ENCODE measurements around the gene MRPS10. TPM values are rescaled to one million over a fixed set of nuclear protein-coding genes. Genes with fewer than 3 reads are reported as not detected.

Gene MRPS10
- total RNA-seq, 1 experiment from 2014 or later, result 62.1 TPM

- Histone ChIP-seq H3K9ac (ENCODE audit: low read length) (no peak overlapping the region), H3K36me3 (ENCODE audit: control insufficient read depth in 1 of 2, insufficient read depth in 2 of 2, low read length in 2 of 2) (no peaks in the 10 kb centered on the region), H3K4me1 (ENCODE audit: control insufficient read depth in 1 of 2, insufficient read depth in 2 of 2, low read length in 2 of 2) (no peaks in the 10 kb centered on the region), H3K9me2 (ENCODE audit: insufficient read depth) (no peaks in the 10 kb centered on the region), H3K27me3 (ENCODE audit: insufficient read depth, low read length) (no peaks in the 10 kb centered on the region), H3K27ac (ENCODE audit: low read depth, low read length) (no peak overlapping the region), H3K4me2 (ENCODE audit: low read length) (no peak overlapping the region), H4K20me1 (ENCODE audit: insufficient read depth) (no peaks in the 10 kb centered on the region), H3K79me2 (ENCODE audit: insufficient read depth, low read length) (no peaks in the 10 kb centered on the region), H2AFZ (ENCODE audit: low read depth, low read length, poor library complexity, severe bottlenecking) (no peak overlapping the region), H3K4me3 (replicated peaks in 1 of 2; ENCODE audit: low read depth in 1 of 2, low read length in 2 of 2) (no peak overlapping the region), H3K9me3 (ENCODE audit: control insufficient read depth in 1 of 2, insufficient read depth in 1 of 2, low read depth in 1 of 2, low read length in 2 of 2) (no peaks in the 10 kb centered on the region)
- DNase-seq (ENCODE audit: low read depth, low spot score), result no peak
- CTCF ChIA-PET, result interaction anchor here (1.3 kb wide), 1 partner anchor 29 kb away, joined by 4 read pairs; no protein-coding TSS in a partner anchor
- TF ChIP-seq CBX3 (IDR thresholded peaks at IDR 0.05; ENCODE audit: low read depth) (no peak), ZNF274 (IDR thresholded peaks at IDR 0.05; ENCODE audit: low read depth, low read length) (no peak), SIN3A (IDR thresholded peaks at IDR 0.05; ENCODE audit: low read depth) (no peak), FOSL1 (IDR thresholded peaks at IDR 0.05; ENCODE audit: low read depth) (no peak), SP1 (IDR thresholded peaks at IDR 0.05; ENCODE audit: low read depth) (no peak), CEBPB (IDR thresholded peaks at IDR 0.05; ENCODE audit: low read depth) (no peak), POLR2AphosphoS5 (IDR thresholded peaks at IDR 0.05; ENCODE audit: low read depth, low read length) (no peak), YY1 (IDR thresholded peaks at IDR 0.05; ENCODE audit: extremely low read depth, insufficient replicate concordance, low read depth, low read length) (no peak), ZFX (IDR thresholded peaks at IDR 0.05) (no peak)
- RAD21 ChIA-PET (ENCODE audit: low non-redundant PET in 1 of 2, low total read pairs in 2 of 2, uncharacterized antibody in 2 of 2, unreplicated experiment in 2 of 2), result no interaction called here
- no TSS peak for BruUV-seq (replicated peaks)
- intact Hi-C loops (cut with micrococcal nuclease), result no loop called here
- ATAC-seq, result no peak
- POLR2A ChIA-PET, result no interaction called here
Measured at GRCh38 chr6:42185597-42185996, 32.1 kb downstream of the MRPS10 start.

- Histone ChIP-seq H3K9ac (ENCODE audit: low read length) (no peak overlapping the region), H3K27ac (ENCODE audit: low read depth, low read length) (no peak overlapping the region), H3K79me2 (ENCODE audit: insufficient read depth, low read length) (no peaks in the 10 kb centered on the region), H3K9me3 (ENCODE audit: control insufficient read depth in 1 of 2, insufficient read depth in 1 of 2, low read depth in 1 of 2, low read length in 2 of 2) (no peaks in the 10 kb centered on the region), H3K36me3 (ENCODE audit: control insufficient read depth in 1 of 2, insufficient read depth in 2 of 2, low read length in 2 of 2) (no peaks in the 10 kb centered on the region), H3K9me2 (ENCODE audit: insufficient read depth) (no peaks in the 10 kb centered on the region), H2AFZ (ENCODE audit: low read depth, low read length, poor library complexity, severe bottlenecking) (no peak overlapping the region), H3K4me3 (replicated peaks in 1 of 2; ENCODE audit: low read depth in 1 of 2, low read length in 2 of 2) (no peak overlapping the region), H4K20me1 (ENCODE audit: insufficient read depth) (no peaks in the 10 kb centered on the region), H3K4me2 (ENCODE audit: low read length) (no peak overlapping the region), H3K27me3 (ENCODE audit: insufficient read depth, low read length) (no peaks in the 10 kb centered on the region), H3K4me1 (ENCODE audit: control insufficient read depth in 1 of 2, insufficient read depth in 2 of 2, low read length in 2 of 2) (peaks cover 0 to 4% of the 10 kb centered on the region in 2 experiments; a peak in 1 of 4 replicates)
- no TSS peak for BruUV-seq (replicated peaks)
- CTCF ChIA-PET, result no interaction called here
- intact Hi-C loops (cut with micrococcal nuclease), result no loop called here
- POLR2A ChIA-PET, result interaction anchor here (0.6 kb wide), 1 partner anchor 838 kb away, joined by 3 read pairs; no protein-coding TSS in a partner anchor
- RAD21 ChIA-PET (ENCODE audit: low non-redundant PET in 1 of 2, low total read pairs in 2 of 2, uncharacterized antibody in 2 of 2, unreplicated experiment in 2 of 2), result no interaction called here
- ATAC-seq, result no peak
- DNase-seq (ENCODE audit: low read depth, low spot score), result no peak
- TF ChIP-seq ZFX (IDR thresholded peaks at IDR 0.05) (no peak), CEBPB (IDR thresholded peaks at IDR 0.05; ENCODE audit: low read depth) (no peak), CBX3 (IDR thresholded peaks at IDR 0.05; ENCODE audit: low read depth) (no peak), RAD21 (IDR thresholded peaks at IDR 0.05; ENCODE audit: low read depth) (no peak), EGR1 (IDR thresholded peaks at IDR 0.05; ENCODE audit: low read depth) (no peak), ZNF274 (IDR thresholded peaks at IDR 0.05; ENCODE audit: low read depth, low read length) (no peak), ELF1 (IDR thresholded peaks at IDR 0.05; ENCODE audit: borderline replicate concordance, low read depth) (no peak), JUND (IDR thresholded peaks at IDR 0.05) (no peak), ZBTB33 (IDR thresholded peaks at IDR 0.05; ENCODE audit: extremely low read depth, insufficient replicate concordance, low read length) (no peak), YY1 (IDR thresholded peaks at IDR 0.05; ENCODE audit: extremely low read depth, insufficient replicate concordance, low read depth, low read length) (no peak), POLR2A (IDR thresholded peaks at IDR 0.05; ENCODE audit: borderline replicate concordance, extremely low read depth, insufficient read depth, insufficient read length) (no peak), EZH2phosphoT487 (IDR thresholded peaks at IDR 0.05; ENCODE audit: borderline replicate concordance) (no peak), SIN3A (IDR thresholded peaks at IDR 0.05; ENCODE audit: low read depth) (no peak)
- TF ChIP-seq, protein P1, sequence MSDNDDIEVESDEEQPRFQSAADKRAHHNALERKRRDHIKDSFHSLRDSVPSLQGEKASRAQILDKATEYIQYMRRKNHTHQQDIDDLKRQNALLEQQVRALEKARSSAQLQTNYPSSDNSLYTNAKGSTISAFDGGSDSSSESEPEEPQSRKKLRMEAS (IDR thresholded peaks at IDR 0.05), result no peak
- TF ChIP-seq, protein P2, sequence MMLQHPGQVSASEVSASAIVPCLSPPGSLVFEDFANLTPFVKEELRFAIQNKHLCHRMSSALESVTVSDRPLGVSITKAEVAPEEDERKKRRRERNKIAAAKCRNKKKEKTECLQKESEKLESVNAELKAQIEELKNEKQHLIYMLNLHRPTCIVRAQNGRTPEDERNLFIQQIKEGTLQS (IDR thresholded peaks at IDR 0.05), result no peak
Measured at GRCh38 chr6:42184475-42184874, 33.2 kb downstream of the MRPS10 start.
